ENCODE measurements around the gene TSPEAR.
A peak's percentile ranks its signal among the peaks of the same experiment; 100 is the strongest.

TSPEAR gene

DNA sequence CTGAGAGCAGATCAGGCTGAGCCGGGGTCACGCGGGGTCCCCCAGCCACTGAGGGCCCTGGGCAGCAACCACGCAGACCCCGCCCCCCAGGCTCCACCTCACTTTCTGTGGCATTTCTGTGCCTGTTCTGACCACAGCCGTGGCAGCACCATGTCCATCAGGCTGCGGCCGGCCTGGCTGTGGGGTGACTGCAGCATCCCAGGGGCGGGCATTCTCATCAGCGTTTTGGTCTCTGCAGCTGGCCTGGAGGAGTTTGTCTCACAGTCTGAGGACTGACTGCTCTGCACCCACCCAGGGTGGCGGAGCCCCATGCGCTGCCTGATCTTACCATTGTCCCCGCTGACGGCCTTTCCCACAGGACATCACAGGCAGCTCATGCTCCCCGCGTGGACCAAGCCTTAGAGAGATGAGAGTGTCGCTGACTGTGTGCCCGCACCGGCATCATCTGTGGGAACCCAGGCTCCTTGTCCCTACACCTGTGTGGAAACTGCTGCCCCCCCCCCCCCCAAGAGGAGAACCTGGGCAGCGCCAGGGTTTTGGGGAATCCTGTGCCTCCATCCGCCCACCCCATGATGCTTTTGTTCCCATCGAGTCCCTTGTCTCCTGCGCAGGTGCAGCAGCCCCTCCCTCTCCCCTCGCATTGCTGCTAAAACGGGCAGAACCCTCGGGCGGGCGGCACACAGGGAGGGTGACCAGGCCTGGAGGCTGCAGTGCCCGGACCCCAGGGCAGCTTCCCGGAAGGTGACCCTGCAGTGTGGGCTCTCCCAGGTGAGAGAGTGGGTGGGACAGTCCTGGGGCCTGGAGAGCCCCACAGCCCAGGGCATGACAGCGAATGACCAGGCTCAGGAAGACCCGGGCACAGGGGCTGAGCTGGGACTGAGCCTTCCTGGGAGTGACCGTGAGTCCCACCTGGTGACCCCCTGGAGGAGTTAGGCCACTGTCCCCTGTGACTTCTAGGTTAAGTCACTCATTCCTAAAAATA lies 173.2 kb downstream of the TSPEAR start:
- DNase-seq, result no peak

GRCh38 chr21:44535963-44536362 lies 175.4 kb downstream of the TSPEAR start:
- DNase-seq, result no peak

GRCh38 chr21:44534688-44535087 lies 176.7 kb downstream of the TSPEAR start:
- no peak for DNase-seq

GRCh38 chr21:44533891-44534627 lies 177.3 kb downstream of the TSPEAR start:
- no peak for DNase-seq

DNA sequence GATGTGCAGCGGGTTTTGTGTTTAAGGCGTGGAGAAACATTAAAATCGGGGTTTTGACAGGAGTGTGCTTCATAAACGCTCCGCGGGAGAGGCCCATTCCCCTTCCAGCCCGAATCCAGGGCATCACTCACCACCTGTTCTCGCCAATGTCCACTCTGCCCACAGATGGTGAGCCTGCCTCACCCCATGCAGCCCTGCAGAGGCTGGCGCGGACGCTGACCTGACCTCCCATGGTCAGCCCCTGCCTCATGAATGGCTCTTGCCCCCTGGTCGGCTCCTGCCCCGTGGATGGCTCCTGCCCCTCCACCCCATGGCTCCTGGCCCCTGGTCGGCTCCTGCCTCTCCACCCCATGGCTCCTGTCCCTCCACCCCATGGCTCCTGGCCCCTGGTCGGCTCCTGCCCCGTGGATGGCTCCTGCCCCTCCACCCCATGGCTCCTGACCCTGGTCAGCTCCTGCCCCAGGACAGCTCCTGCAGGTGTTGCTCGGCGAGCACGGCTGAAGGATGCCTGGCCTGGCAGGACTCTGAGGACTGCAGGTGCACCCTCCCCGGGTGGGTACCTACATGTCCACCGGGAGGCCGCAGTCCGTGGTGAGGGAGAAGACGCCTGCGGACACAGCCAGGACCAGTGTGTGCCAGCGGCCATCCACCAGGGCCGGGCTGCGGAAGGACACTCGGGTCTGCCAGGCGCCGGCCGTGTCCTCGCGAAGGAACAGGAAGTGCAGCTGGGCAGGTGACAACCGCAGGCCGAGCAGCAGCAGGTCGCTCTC lies 178.1 kb downstream of the TSPEAR start:
- DNase-seq, result no peak

GRCh38 chr21:44532712-44533111 lies 178.7 kb downstream of the TSPEAR start:
- DNase-seq, result no peak

DNA sequence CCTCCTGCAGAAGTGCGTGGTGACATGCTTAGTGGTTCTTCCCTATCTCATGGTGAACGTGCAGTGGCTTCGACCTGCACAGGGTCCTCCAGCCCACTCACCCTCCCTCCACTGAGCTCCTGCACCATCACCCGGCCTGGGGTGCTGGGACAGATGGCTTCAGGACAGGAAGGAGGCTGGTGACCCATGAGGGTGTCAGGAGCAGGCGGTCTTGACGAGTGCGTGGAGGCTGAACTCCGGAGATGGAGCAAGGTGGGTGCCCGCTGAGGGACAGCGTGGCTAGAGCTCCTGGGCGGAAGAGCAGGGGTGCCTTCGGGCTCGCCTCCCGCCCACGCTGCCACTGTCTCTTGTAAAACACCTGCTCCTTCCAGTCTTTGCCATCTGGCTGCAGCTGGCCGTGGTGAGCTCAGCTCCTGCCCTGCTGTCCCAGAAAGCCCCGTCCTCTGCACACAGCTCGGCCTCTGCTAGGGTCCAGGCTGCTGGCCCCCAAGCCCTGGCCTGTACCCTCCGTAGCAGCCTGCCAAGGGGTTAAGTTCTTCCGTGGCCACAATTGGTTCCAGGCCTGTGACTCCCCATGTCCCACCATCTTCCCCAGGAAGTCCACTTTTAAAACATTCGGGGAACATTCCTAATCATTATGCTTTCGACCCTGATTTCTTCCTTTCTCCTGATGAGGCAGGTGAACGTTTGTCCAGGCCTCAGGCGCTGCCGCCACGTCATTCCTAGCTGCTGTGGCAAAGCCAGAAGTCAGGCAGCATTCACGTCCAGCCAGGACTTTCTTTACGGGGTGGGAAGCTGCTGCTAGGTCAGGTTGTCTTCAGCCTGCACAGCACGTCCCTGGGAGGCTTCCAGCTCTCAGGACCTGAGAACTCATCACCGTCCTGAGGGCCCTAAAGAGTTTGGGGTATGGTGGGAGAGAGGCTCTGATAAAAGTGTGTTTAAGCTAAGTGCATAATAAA lies 179.5 kb downstream of the TSPEAR start:
- DNase-seq, result peak; percentile 57

GRCh38 chr21:44530903-44531605 lies 180.3 kb downstream of the TSPEAR start:
- DNase-seq, result no peak

DNA sequence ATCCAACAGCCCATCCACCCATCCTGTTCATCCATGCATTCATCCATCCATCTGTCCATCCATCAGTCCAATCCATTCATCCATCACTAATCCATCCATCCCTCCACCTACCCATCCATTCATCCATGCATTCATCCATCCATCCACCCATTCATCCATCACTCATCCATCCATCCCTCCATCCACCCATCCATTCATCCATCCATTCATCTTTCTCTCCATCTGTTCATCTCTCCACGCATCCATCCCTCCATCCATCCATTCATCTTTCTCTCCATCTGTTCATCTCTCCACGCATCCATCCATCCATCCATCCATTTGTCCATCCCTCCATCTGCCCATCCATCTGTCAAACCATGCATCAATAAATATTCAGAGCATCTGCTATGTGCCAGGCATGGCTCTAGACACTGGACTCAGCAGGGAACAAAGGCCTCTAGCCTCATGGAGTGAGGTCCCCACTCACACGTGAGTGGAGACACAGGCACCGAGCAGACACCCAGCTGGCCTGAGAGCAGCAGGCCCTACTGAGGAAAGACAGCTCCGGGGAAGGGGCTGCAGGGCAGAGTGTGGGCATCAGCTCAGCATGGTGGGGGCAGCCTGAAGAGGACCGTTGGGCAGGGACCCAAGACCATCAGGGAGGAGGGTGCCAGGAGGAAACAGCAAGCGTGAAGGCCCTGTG lies 181.0 kb downstream of the TSPEAR start:
- no peak for DNase-seq

DNA sequence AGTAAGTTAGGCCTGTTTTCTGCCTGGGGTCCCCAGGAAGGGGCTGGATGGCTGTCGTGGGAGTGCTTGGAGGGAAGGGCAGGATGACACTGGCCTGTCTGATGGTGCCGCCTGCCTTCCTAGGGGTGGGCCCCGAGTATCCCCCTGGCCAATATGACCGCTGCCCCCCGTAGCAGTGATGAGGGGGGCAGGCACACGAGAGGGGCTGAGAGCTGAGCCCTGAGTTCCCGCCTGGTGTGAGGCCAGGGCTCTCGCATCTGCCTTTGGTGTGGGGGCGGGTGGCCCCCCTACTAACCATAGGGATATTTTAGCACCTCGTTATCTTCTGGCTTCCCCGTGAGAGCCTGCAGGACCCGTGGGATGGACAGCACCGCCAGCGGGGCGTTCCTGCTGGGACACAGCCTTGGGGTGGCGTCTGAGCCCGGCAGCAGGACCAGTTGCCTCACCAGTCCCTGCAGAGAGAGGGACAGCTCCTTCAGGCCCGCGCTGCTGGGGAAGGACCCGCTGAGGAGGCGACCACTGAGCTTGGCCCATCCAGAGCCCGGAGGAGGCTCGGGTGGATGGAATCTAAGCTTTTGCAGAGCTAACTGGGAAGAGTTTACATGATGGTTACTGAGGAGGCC lies 181.8 kb downstream of the TSPEAR start:
- no peak for DNase-seq

DNA sequence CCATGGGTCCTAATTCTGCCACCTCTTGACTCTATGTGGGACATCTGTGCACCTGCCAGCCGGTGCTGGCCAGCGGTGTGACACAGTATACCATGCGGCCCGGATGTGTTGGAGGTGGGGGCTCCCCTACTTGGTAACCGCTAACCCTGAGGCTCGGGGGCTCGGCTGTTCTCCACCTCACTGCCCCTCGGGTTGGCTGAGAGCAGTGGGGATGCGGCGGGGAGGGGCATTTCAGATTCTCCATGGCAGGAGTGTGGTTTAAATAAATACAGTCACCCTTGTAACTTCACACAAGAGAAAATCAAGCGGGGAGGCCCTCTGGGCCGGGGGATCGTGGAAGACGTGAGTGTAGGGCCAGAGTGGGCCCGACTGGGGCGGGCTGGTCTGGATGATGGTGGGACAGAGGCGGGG lies 182.4 kb downstream of the TSPEAR start:
- no peak for DNase-seq

DNA sequence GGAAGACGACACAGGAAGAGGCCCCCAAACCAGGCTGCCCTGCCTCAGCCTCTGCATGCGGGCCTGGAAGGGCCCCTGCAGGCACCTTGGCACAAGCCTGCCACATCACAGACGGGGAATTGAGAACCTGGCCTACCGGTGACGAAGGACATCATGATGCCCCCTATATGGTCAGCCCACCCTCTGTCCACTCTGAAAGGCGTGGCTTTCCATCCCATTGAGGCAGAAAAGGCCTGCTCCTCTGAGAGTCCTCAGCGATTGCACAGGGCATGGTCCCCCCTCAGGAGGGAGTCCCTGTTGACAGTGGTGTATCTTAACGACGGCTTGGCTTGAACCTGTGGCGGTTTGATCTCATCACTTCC lies 182.8 kb downstream of the TSPEAR start:
- DNase-seq, result no peak

GRCh38 chr21:44527983-44528633 lies 183.3 kb downstream of the TSPEAR start:
- no peak for DNase-seq

GRCh38 chr21:44527156-44527982 lies 184.0 kb downstream of the TSPEAR start:
- DNase-seq, result no peak

DNA sequence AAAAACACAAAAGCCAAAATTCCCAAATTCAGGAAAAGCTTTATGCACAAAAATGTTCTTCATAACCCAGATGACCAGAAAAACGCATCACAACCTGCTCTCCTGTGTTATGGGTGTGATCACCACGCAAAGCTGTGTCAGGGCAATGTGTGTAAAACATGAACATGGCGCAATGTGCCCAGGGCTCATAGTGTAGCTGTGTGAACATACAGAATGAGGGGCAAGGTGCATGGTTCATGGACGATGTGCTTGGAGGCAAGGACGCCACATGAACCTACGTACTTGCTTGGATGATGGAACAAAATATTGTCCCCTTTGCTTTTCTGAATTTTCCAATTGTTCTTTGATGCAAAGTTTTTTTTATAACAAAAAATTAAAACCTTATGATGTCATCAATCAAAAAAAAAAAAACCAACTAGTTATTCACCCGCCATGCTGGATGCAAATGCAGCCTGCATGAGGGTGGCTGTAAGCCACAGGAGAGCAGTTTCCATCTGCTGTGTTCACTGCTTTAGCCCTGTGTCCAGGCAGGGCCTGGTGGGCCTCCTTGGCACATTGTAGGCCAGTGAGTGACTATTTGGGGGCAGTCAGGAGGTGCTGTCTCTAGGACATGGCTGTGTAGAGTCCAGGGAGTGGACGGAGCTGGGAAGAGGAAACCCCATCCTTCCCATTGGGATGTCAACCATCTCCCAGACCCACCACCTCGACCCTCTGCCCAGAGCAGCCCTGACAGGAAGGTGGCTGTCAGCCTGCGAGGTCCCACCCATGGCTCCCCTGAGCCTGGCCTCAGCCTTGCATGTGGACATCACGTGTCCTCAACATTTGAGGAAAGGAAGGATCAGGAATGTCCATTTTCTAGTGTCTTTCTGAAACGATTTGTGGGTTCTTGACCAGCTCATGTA lies 185.0 kb downstream of the TSPEAR start:
- no peak for DNase-seq

DNA sequence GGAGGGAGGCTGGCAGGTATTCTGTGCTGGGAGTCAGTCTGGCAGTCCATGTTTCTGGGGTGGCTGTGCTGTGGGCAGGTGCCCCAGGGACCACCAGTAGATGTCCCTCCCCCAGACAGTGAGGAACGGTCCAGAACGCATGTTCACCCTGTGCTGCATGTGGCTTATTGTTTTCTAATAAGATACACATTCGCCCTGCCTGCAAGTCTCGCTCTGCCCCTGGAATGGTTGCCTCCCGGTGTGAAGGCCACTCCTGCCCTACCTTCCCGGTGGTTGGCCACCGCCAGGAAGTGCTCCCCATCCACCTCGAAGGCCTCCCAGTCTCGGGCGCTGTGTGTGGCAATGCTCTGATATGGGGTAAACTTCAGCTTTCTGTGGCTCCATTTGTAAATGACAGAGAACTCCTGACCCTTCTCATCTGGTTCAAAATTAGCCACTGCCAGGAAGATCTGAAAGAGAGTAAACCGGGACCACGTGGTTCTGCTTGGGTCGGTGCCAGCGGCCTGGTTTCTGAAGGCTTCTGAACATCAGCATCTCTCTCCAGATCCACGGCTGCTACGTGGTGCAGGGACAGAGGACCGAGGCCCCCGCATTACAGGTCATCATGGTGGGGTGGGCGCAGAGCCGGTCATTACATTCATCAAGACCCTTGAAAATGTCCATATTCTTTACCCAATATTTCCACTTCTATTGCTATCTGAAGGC lies 185.8 kb downstream of the TSPEAR start:
- DNase-seq, result no peak

Measured in right hindlimb (tissue), 1 donor.